AG04450 (cell line): Measurements from ENCODE around the gene SCARB2. TPM values are rescaled to one million over a fixed set of nuclear protein-coding genes. Genes with fewer than 3 reads are reported as not detected.

Experiments
- CTCF ChIA-PET: fragments of 300-600, 350-600 bp; formaldehyde crosslinking; extraction: SDS; loops from one replicate; lab custom pipeline; 2022; ENCODE audit warnings: antibody characterized with exemption, inconsistent platforms; lab: Charles Lee
- POLR2A ChIA-PET: fragments of 350-600 bp; formaldehyde crosslinking; extraction: SDS; loops from one replicate; lab custom pipeline; 2021; ENCODE audit warnings: antibody characterized with exemption, inconsistent platforms; lab: Yijun Ruan, JAX
- DNase-seq: peaks from one replicate; pipeline ENCODE4 v3.0.0-alpha.2; 2011; ENCODE audit warnings: low read depth, low spot score
- H3K27ac ChIP-seq: one replicate; pipeline ENCODE4 v1.5.1; 2012; ENCODE audit warnings: low read depth, low read length, control low read depth
- H3K27me3 ChIP-seq: one replicate; pipeline ENCODE4 v1.6.0; 2012; ENCODE audit warnings: low read length; ENCODE audit not compliant: control insufficient read depth, insufficient read depth
- H3K4me3 ChIP-seq: 2 replicates; pipeline ENCODE4 v1.5.1; 2011; ENCODE audit warnings: mild to moderate bottlenecking, low read depth, low read length, control low read depth
- H3K9me3 ChIP-seq: 2 replicates; pipeline ENCODE4 v1.5.1; 2012; ENCODE audit warnings: low read length; ENCODE audit not compliant: control insufficient read depth, insufficient read depth
- polyA plus RNA-seq: library from polyadenylated mRNA; depleted of rRNA; stranded (reverse); fragments of >200 nt; gene quantifications from 2 replicates; pipeline ENCODE4 v1.2.3, GENCODE V29; 2011
- TF ChIP-seq, protein P1 (sequence below): IDR thresholded peaks from 2 replicates; pipeline ENCODE4 v1.5.1; 2011; ENCODE audit warnings: low read depth, low read length, control low read depth, inconsistent platforms

The SCARB2 gene
- polyA plus RNA-seq, 1 experiment = 161 TPM

DNA sequence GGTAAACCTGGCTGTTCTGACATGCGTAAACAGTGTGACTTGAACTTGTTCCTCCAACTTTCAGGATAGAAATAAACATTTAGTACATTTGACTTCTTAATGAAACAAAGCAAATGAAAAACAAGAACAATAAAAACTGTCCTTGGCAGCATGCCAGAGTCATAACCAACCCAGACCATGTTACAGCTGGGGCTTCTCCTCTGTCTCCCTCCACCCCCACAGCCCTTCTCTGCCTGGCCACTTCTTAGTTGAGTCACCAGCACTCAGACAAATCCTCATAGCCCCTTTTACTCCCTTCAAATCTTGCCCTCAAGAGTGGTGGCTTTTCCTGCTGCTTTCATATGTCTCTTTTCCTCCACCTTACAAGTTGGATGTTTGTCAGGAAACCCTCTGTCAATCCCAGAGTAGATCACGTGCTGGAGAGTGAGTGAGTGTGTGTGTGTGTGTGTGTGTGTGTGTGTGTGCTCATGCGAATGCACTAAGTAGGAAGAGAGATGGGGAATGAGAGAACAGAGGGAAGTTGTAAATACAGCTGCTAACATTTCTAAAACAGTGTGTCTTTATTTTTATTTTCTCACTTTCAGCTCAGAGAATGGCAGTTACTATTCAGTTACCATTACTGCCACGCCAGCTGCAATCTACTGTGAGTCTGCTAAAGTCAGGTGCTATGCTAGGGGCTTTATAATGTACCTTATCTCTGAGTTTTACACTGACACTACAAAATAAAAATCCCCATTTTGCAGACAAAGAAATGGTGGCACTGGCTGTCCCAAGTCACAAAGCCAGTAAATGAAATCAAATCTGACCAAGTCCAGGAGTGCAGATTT, 15.0 kb downstream of the SCARB2 start:
- H3K27ac ChIP-seq = peak overlapping the region; percentile 87
- TF ChIP-seq, protein P1, sequence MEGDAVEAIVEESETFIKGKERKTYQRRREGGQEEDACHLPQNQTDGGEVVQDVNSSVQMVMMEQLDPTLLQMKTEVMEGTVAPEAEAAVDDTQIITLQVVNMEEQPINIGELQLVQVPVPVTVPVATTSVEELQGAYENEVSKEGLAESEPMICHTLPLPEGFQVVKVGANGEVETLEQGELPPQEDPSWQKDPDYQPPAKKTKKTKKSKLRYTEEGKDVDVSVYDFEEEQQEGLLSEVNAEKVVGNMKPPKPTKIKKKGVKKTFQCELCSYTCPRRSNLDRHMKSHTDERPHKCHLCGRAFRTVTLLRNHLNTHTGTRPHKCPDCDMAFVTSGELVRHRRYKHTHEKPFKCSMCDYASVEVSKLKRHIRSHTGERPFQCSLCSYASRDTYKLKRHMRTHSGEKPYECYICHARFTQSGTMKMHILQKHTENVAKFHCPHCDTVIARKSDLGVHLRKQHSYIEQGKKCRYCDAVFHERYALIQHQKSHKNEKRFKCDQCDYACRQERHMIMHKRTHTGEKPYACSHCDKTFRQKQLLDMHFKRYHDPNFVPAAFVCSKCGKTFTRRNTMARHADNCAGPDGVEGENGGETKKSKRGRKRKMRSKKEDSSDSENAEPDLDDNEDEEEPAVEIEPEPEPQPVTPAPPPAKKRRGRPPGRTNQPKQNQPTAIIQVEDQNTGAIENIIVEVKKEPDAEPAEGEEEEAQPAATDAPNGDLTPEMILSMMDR = no peak
- no peaks in the 10 kb centered on the region for H3K27me3 ChIP-seq
- ChIA-PET POLR2A (interaction anchor here (0.6 to 1.6 kb wide), 3 partner anchors 10 to 601 kb away, joined by 3 to 6 read pairs (median 3); partner anchors contain the start of gene SCARB2), CTCF (interaction anchor here (3.3 kb wide), 1 partner anchor 19 kb away, joined by 15 read pairs; no protein-coding TSS in a partner anchor)
- DNase-seq = peak; percentile 72
- no peaks in the 10 kb centered on the region for H3K9me3 ChIP-seq
- H3K4me3 ChIP-seq = peak overlapping the region; percentile 21; the same call in 1 of the 2 replicates

DNA sequence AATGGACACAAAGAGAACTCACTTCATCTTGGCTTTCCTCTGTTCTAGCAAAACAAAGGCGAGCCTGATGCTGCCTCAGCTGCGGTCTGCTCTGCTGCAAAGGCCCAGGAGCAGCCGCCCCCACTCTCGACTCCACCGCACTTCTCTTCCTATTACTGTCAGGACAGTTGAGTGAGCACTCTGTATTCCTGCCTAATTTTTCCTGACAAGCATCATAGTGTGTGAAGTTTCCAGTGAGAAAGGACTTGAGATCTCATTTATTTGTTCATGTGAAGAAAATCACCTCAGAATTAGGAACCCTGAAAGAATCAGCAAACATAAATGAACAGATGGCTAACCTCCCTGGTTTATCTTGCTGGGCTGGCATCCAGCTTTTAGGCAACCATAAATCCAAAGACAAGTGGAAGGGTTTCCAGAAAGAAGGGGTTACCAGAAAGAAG, 15.6 kb downstream of the SCARB2 start:
- ChIA-PET POLR2A (interaction anchor here (1.2 to 1.6 kb wide), 2 partner anchors 11 to 15 kb away, joined by 3 to 6 read pairs; partner anchors contain the start of gene SCARB2), CTCF (interaction anchor here (3.3 kb wide), 1 partner anchor 18 kb away, joined by 15 read pairs; no protein-coding TSS in a partner anchor)
- TF ChIP-seq, protein P1 = no peak
- DNase-seq = peak; percentile 32
- H3K27me3 ChIP-seq = no peaks in the 10 kb centered on the region
- H3K27ac ChIP-seq = peak overlapping the region; percentile 87
- 0 out of 2 replicates have a peak overlapping the region, but pooled peaks have one; percentile 8 for H3K4me3 ChIP-seq
- H3K9me3 ChIP-seq = no peaks in the 10 kb centered on the region

DNA sequence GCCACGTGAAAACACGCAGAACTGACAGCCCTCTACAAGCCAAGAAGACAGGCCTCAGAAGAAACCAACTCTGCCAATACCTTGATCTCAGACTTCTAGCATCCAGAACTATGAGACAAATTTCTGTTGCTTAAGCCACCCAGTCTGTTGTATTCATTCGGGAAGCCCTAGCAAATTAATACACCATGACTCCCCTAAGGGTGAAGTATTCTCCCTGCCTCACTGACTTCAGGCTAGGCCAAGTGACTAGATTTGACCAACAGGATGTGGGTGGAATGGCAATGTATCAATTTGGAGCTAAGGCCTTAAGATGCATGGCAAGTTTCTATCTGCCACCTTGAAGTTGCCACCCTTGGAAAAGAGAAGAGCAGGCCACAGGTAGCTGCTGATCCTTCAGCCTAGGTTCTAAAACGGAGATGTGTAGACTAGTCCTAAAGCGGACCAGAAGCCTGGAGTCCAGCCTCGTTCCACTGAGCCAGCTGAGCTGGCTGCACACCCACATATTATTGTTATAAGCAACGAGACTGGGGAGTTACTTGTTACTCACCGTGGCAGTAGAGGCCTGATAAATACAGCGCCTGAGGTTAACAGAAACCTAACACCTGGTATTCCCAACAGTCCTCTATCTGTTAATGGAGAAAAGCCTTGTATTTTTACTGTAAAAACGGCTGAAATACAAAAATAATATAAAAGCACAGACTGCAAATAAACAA, 16.4 kb downstream of the SCARB2 start:
- H3K4me3 ChIP-seq = no peak overlapping the region
- CTCF ChIA-PET = interaction anchor here (0.6 to 1.4 kb wide), 2 partner anchors 17 to 233 kb away, joined by 6 to 9 read pairs; no protein-coding TSS in a partner anchor
- H3K27me3 ChIP-seq = no peaks in the 10 kb centered on the region
- peak overlapping the region; percentile 82 for H3K27ac ChIP-seq
- POLR2A ChIA-PET = interaction anchor here (1.6 kb wide), 1 partner anchor 12 kb away, joined by 6 read pairs; no protein-coding TSS in a partner anchor
- TF ChIP-seq, protein P1 = no peak
- no peaks in the 10 kb centered on the region for H3K9me3 ChIP-seq
- no peak for DNase-seq

DNA sequence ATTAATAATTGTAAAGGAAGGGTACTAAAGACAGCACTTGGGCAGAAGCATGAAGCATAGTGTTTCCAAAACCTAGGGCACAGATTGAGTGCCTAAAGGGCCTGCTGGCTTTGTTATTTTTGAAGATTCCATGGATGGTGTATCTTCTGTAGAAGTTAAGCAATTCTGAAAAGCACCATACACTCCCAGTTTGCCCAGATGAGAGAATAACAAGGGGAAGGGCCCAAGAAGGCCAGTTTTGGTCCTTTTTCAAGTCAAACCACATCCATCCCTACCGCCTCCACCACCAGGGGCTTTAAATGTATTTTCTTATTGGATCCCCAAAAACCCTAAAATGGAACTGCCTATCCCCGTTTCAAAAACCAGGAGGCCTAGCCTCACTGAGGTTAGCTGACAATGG, 17.2 kb downstream of the SCARB2 start:
- DNase-seq = no peak
- TF ChIP-seq, protein P1 = no peak
- POLR2A ChIA-PET = no interaction called here
- no peaks in the 10 kb centered on the region for H3K9me3 ChIP-seq
- H3K27ac ChIP-seq = peak overlapping the region; percentile 82
- CTCF ChIA-PET = interaction anchor here (1.4 kb wide), 1 partner anchor 16 kb away, joined by 9 read pairs; no protein-coding TSS in a partner anchor
- H3K27me3 ChIP-seq = no peaks in the 10 kb centered on the region
- no peak overlapping the region for H3K4me3 ChIP-seq
